Activated CD8-positive, alpha-beta T cell treated with anti-CD3 and anti-CD28 coated beads for 36 hours (primary cell): ENCODE results near the gene CDH13. TPM values are rescaled to one million over a fixed set of nuclear protein-coding genes. Genes with fewer than 3 reads are reported as not detected.

ENCODE experiments used
- ATAC-seq: fragments of 200-7000 bp; cut with Tn5 transposase; one replicate; pipeline ENCODE4 v1.10.0; 2021; ENCODE audit warnings: mild to moderate bottlenecking, moderate library complexity
- CTCF ChIA-PET: fragments of 350-600 bp; sonication (Branson Sonifier 250); formaldehyde crosslinking; loops from one replicate; lab custom pipeline; 2021; ENCODE audit warnings: antibody characterized with exemption; lab: Charles Lee
- POLR2A ChIA-PET: fragments of 350-600 bp; sonication (Branson Sonifier 250); formaldehyde crosslinking; loops from one replicate; lab custom pipeline; 2021; ENCODE audit warnings: antibody characterized with exemption; lab: Charles Lee
- DNase-seq: peaks from one replicate; pipeline ENCODE4 v3.0.0-alpha.2; 2020
- H3K27ac Mint-ChIP-seq: one replicate; pipeline ENCODE4 v1.8.0; 2021; ENCODE audit warnings: mild to moderate bottlenecking, mixed read lengths
- H3K27me3 Mint-ChIP-seq: one replicate; pipeline ENCODE4 v1.8.0; 2021; ENCODE audit warnings: mixed read lengths
- H3K36me3 Mint-ChIP-seq: one replicate; pipeline ENCODE4 v1.8.0; 2021; ENCODE audit warnings: low read depth, mixed read lengths
- H3K4me1 Mint-ChIP-seq: one replicate; pipeline ENCODE4 v1.8.0; 2021; ENCODE audit warnings: low read depth, mixed read lengths
- H3K4me3 Mint-ChIP-seq: one replicate; pipeline ENCODE4 v1.8.0; 2021; ENCODE audit warnings: mild to moderate bottlenecking, moderate library complexity, mixed read lengths
- H3K9me3 Mint-ChIP-seq: one replicate; pipeline ENCODE4 v1.8.0; 2021; ENCODE audit warnings: mixed read lengths
- CTCF ChIP-seq: fragments of 200-600 bp; IDR thresholded peaks from one replicate; pipeline ENCODE4 v1.8.0; 2022; ENCODE audit warnings: antibody characterized with exemption, mild to moderate bottlenecking
- intact Hi-C: fragments of 100-400 bp; cut with micrococcal nuclease; formaldehyde crosslinking; loops from one replicate; pipeline ENCODE4 v1.10.0; 2022
- total RNA-seq, 2 experiments: library from RNA; stranded (reverse); gene quantifications; one replicate each; pipeline ENCODE4 v1.2.3, GENCODE V29; 2021

Gene CDH13
- total RNA-seq, 2 experiments from 2014 or later = not detected

GRCh38 chr16:83674931-83675535 is 1048.3 kb downstream of the CDH13 start:
- Mint-ChIP-seq H3K27ac (no peak overlapping the region), H3K27me3 (peaks cover 1% of the 10 kb centered on the region), H3K4me3 (no peak overlapping the region), H3K36me3 (no peaks in the 10 kb centered on the region), H3K9me3 (no peaks in the 10 kb centered on the region), H3K4me1 (no peaks in the 10 kb centered on the region)
- ATAC-seq (no peak), DNase-seq (no peak)
- no peak for TF ChIP-seq CTCF
- ChIA-PET CTCF (interaction anchor here (0.6 kb wide), 1 partner anchor 1143 kb away, joined by 3 read pairs; no protein-coding TSS in a partner anchor), POLR2A (no interaction called here)
- intact Hi-C loops = no loop called here

- no peaks in the 10 kb centered on the region for H3K9me3 Mint-ChIP-seq
- DNase-seq (no peak), ATAC-seq (no peak)
- intact Hi-C loops = no loop called here
- H3K4me1 Mint-ChIP-seq = no peaks in the 10 kb centered on the region
- no peak overlapping the region for H3K27ac Mint-ChIP-seq
- H3K4me3 Mint-ChIP-seq = no peak overlapping the region
- TF ChIP-seq CTCF = no peak
- ChIA-PET CTCF (interaction anchor here (0.6 kb wide), 2 partner anchors 9 to 1144 kb away, joined by 3 read pairs; no protein-coding TSS in a partner anchor), POLR2A (no interaction called here)
- H3K27me3 Mint-ChIP-seq = peaks cover 1% of the 10 kb centered on the region
- H3K36me3 Mint-ChIP-seq = no peaks in the 10 kb centered on the region
These were observed 1049.3 kb downstream of the CDH13 start for GRCh38 chr16:83676086-83676485.

- Mint-ChIP-seq H3K4me1 (no peaks in the 10 kb centered on the region), H3K4me3 (no peak overlapping the region), H3K9me3 (no peaks in the 10 kb centered on the region), H3K27me3 (peaks cover 7% of the 10 kb centered on the region), H3K36me3 (no peaks in the 10 kb centered on the region), H3K27ac (no peak overlapping the region)
- CTCF ChIA-PET = no interaction called here
- DNase-seq (no peak), ATAC-seq (no peak)
- intact Hi-C loops = no loop called here
- POLR2A ChIA-PET = no interaction called here
- no peak for TF ChIP-seq CTCF
These were observed 1054.2 kb downstream of the CDH13 start for GRCh38 chr16:83680980-83681379.

GRCh38 chr16:83681381-83681956 is 1054.7 kb downstream of the CDH13 start:
- ATAC-seq (no peak), DNase-seq (no peak)
- intact Hi-C loops = no loop called here
- H3K4me1 Mint-ChIP-seq = no peaks in the 10 kb centered on the region
- TF ChIP-seq CTCF = no peak
- ChIA-PET CTCF (no interaction called here), POLR2A (no interaction called here)
- H3K4me3 Mint-ChIP-seq = no peak overlapping the region
- H3K36me3 Mint-ChIP-seq = no peaks in the 10 kb centered on the region
- H3K9me3 Mint-ChIP-seq = no peaks in the 10 kb centered on the region
- peaks cover 7% of the 10 kb centered on the region for H3K27me3 Mint-ChIP-seq
- no peak overlapping the region for H3K27ac Mint-ChIP-seq

- Mint-ChIP-seq H3K36me3 (no peaks in the 10 kb centered on the region), H3K27me3 (peaks cover 7% of the 10 kb centered on the region), H3K9me3 (no peaks in the 10 kb centered on the region), H3K27ac (no peak overlapping the region), H3K4me1 (no peaks in the 10 kb centered on the region), H3K4me3 (no peak overlapping the region)
- DNase-seq = no peak
- intact Hi-C loops = no loop called here
- ChIA-PET CTCF (no interaction called here), POLR2A (no interaction called here)
- no peak for ATAC-seq
- TF ChIP-seq CTCF = no peak
These were observed 1055.5 kb downstream of the CDH13 start for GRCh38 chr16:83682116-83682867.
